ENCODE results near the gene PRKG1.
"Not testable (repeated sequence)": the region's sequence is repeated elsewhere in the genome, so short reads cannot be mapped to it uniquely, and the experiment has no call there.

PRKG1 gene

DNA sequence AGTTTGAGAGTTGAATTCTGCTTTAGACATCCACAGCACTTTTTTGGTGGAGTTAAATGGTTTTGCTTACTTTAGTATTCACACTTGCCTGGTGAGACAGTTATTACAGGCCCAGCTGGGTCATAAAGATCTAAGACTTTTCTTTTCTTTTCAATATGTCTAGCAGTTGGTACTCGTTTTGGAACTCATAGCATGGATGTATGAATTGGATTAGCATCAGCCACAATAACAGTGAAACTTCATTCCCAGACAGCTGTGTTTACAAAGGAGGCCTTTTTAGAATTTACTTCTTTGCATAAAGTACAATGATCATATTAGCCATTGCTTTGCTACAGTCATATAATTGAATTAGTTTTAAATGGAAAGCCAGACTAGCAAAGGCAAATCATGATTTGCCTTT lies 1071.3 kb downstream of the PRKG1 start:
- Mint-ChIP-seq H3K4me1 (ENCODE audit: low read depth) (no peaks in the 10 kb centered on the region), H3K27me3 (no peaks in the 10 kb centered on the region), H3K27ac (no peak overlapping the region), H3K9me3 (peaks cover 3% of the 10 kb centered on the region), H3K36me3 (ENCODE audit: low read depth) (no peaks in the 10 kb centered on the region), H3K4me3 (no peak overlapping the region)

DNA sequence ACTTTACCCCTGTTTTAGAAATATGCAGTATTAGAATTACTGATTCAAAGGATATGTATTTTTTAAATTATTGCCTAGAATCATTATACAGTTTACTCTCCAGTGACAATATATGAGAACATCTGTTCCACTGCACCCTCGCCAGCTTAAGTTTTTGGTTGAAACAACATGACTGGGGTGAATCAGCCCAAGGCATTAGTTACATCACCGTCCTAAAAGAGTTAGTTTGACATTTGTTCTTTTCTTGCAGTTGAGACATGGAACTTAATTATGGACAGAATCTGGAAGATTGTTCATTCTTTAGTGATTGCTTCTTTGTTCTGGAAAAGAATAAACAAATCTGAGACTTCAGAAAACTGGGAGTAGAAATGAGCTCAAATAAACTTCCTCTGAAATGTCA lies 1072.5 kb downstream of the PRKG1 start:
- no peaks in the 10 kb centered on the region for H3K27me3 Mint-ChIP-seq
- no peak overlapping the region for H3K27ac Mint-ChIP-seq
- H3K4me1 Mint-ChIP-seq (ENCODE audit: low read depth), result no peaks in the 10 kb centered on the region
- H3K4me3 Mint-ChIP-seq, result no peak overlapping the region
- no peaks in the 10 kb centered on the region for H3K36me3 Mint-ChIP-seq (ENCODE audit: low read depth)
- peaks cover 3% of the 10 kb centered on the region for H3K9me3 Mint-ChIP-seq

DNA sequence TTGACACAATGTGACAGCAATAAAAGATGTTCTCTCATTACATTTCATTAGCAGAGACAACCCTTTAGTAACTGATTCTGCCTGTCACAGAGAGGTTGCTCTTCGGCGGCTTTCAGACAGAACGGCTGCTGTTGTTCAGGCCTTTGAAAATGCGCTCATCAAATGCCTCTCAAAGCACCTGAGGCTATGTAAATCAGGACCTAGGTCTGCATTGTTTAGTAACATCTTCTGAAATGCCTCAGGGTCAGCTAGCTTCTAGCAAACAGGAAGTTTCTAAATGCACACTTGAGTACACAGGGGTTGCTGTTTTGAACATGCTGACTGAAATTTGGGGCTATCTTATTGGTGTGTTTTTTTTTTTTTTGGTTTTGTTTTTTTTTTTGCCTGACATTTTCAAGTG lies 1096.5 kb downstream of the PRKG1 start:
- H3K36me3 Mint-ChIP-seq (ENCODE audit: low read depth), result no peaks in the 10 kb centered on the region
- H3K27ac Mint-ChIP-seq, result no peak overlapping the region
- H3K4me3 Mint-ChIP-seq, result no peak overlapping the region
- H3K9me3 Mint-ChIP-seq, result peaks cover 3% of the 10 kb centered on the region
- H3K27me3 Mint-ChIP-seq, result no peaks in the 10 kb centered on the region
- H3K4me1 Mint-ChIP-seq (ENCODE audit: low read depth), result no peaks in the 10 kb centered on the region

DNA sequence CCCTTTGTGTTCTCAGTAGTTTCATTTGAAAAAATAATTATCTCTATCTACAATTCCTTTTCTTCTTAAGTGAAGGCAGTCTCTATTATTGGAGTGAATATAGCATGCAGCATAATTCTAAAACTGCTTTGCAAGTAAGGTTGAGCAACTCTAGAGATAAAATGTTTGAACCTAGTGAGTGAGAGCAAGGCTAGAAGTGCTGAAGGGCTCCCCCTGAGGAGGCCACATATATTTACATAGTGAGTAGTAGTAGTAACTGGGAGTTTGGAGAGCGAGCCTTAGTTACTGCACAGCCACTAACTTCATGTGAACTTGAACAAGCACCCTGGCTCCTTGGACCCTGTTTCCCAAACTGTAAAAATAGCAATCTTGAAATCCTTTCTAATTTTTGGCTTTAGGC lies 1098.3 kb downstream of the PRKG1 start:
- H3K27ac Mint-ChIP-seq, result no peak overlapping the region
- H3K4me3 Mint-ChIP-seq, result no peak overlapping the region
- no peaks in the 10 kb centered on the region for H3K27me3 Mint-ChIP-seq
- H3K4me1 Mint-ChIP-seq (ENCODE audit: low read depth), result no peaks in the 10 kb centered on the region
- H3K36me3 Mint-ChIP-seq (ENCODE audit: low read depth), result no peaks in the 10 kb centered on the region
- peaks cover 3% of the 10 kb centered on the region for H3K9me3 Mint-ChIP-seq

DNA sequence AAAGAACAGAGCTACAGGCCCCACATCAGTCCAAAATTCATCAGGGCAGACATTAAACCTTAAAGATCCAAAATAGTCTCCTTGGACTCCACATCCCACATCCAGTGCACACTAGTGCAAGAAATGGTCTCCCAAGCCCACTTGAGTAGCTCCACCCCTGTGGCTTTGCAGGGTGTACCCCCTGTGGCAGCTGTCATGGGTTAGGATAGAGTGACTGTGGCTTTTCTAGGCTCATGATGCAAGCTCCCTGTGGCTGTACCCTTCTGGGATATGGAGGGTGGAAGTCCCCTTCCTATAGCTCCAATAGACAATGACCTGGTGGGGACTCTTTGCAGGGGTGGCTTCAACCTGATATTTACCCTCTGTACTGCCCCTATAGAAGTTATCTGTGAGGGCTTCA lies 1111.0 kb downstream of the PRKG1 start:
- H3K27me3 Mint-ChIP-seq, result no peaks in the 10 kb centered on the region

DNA sequence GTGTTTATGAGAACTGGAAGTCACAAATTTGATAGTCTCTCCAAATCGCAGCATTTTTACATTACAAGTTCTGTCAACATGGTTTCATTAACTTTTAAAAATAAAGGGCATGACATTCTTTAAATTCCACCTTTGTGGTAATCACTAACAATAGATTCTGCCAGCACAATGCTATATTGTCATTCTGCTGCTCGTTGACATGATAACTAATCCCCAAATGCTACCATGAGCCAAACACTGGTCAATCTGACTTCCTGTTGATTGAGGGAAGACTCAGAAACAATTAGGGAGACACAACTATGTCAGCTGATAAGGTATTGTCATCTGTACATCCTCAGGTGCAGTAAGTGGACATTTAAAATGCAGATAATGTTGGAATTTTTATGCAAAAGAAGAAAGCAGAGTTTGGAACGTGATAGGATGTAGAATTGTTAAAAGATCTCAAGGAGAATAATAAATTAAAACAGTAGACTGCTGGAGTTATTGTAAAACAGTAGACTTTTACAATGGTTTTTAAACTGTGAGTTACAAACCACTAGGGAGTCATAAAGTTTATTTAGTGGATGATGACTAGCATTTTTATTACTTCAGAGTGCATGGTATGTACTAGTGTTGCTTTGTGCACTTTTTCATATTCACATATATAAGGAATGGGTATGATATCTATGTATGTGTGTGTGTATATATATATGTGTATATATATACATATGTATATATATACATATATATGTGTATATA lies 1113.4 kb downstream of the PRKG1 start:
- Mint-ChIP-seq H3K4me1 (ENCODE audit: low read depth) (no peaks in the 10 kb centered on the region), H3K4me3 (no peak overlapping the region), H3K27me3 (no peaks in the 10 kb centered on the region), H3K27ac (no peak overlapping the region), H3K9me3 (no peaks in the 10 kb centered on the region), H3K36me3 (ENCODE audit: low read depth) (no peaks in the 10 kb centered on the region)

More for the DNA sequence above, 1111.0 kb downstream of the PRKG1 start:
- Mint-ChIP-seq H3K36me3 (ENCODE audit: low read depth) (no peaks in the 10 kb centered on the region), H3K27ac (no peak overlapping the region), H3K4me3 (no peak overlapping the region), H3K4me1 (ENCODE audit: low read depth) (no peaks in the 10 kb centered on the region), H3K9me3 (peaks cover 2% of the 10 kb centered on the region)

DNA sequence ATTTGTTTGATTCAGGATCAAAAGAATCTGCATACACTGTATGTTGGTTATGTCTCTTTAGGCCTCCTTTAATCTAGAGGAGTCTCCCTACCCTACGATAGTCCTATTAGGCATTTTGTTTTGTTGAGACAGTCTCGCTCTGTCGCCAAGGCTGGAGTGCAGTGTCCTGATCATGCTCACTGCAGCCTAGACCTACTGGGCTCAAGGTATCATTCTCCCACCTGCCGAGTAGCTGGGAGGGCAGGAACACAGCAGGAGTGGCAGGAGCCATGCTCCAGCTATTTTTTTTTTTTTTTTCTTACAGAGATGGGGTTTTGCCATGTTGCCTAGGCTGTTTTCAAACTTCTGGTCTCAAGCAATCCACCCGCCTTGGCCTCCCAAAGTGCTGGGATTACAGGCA lies 1116.8 kb downstream of the PRKG1 start:
- no peaks in the 10 kb centered on the region for H3K9me3 Mint-ChIP-seq

DNA sequence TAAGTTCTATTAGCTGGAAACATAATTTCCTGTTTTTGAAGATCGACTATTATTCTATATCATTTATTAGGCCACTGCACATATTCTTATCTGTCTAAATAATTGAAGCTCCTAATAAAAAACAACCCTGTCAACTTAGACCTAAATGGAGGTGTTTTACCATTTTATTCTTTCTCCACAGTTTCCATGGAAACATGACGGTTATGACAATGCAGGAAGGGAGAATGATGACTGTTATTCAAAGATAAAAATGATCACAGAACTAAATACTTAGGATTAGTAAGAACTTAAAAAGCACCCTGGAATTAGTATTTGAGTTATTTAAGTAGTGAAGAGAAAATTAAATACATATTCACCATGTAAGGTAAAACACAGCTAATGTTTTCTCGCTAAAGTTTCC lies 1119.9 kb downstream of the PRKG1 start:
- H3K9me3 Mint-ChIP-seq, result no peaks in the 10 kb centered on the region
- H3K27ac Mint-ChIP-seq, result no peak overlapping the region
- no peaks in the 10 kb centered on the region for H3K4me1 Mint-ChIP-seq (ENCODE audit: low read depth)
- H3K27me3 Mint-ChIP-seq, result no peaks in the 10 kb centered on the region
- no peak overlapping the region for H3K4me3 Mint-ChIP-seq
- H3K36me3 Mint-ChIP-seq (ENCODE audit: low read depth), result no peaks in the 10 kb centered on the region

More for the DNA sequence above, 1116.8 kb downstream of the PRKG1 start:
- Mint-ChIP-seq H3K27me3 (no peaks in the 10 kb centered on the region), H3K4me3 (no peak overlapping the region), H3K27ac (no peak overlapping the region), H3K36me3 (ENCODE audit: low read depth) (no peaks in the 10 kb centered on the region), H3K4me1 (ENCODE audit: low read depth) (no peaks in the 10 kb centered on the region)

DNA sequence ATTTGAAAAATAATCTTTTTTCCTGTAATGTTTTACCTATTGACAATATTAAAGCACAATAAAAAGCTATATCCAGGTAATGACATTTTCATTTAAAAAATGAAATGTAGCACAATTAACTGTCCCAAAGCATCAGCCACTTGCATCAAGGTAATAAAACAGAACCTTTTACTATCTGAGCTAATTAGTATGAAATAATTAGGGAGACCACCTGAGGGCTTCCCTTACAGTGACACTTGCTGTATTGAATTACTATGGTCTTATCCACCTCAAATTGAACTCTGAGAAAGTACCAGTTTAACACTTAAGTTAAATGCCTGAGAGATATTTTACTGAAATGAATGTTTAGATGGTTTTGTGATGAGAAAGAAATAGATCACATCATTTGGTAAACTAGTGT lies 1120.4 kb downstream of the PRKG1 start:
- H3K4me3 Mint-ChIP-seq, result no peak overlapping the region
- H3K27ac Mint-ChIP-seq, result no peak overlapping the region
- no peaks in the 10 kb centered on the region for H3K27me3 Mint-ChIP-seq
- H3K36me3 Mint-ChIP-seq (ENCODE audit: low read depth), result no peaks in the 10 kb centered on the region
- no peaks in the 10 kb centered on the region for H3K4me1 Mint-ChIP-seq (ENCODE audit: low read depth)
- H3K9me3 Mint-ChIP-seq, result no peaks in the 10 kb centered on the region

DNA sequence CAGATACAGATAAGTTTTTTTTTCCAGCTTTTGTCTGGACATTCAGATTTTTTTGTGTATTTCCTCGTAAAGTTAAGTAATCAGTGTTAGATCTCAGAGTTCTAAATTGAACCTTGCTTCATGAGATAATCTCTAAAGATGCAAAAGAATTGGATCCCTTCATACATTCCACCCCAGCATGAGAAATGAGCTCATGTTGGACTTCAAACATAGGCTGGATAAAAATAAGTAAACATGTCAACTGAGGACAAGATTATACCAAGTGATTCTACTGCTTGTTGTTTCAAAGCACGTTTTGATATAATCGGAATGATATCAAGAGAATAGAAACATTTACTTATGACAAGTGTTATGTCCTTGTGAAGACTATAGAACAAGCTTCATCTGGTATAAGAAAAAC lies 1122.8 kb downstream of the PRKG1 start:
- no peaks in the 10 kb centered on the region for H3K4me1 Mint-ChIP-seq (ENCODE audit: low read depth)
- H3K36me3 Mint-ChIP-seq (ENCODE audit: low read depth), result no peaks in the 10 kb centered on the region
- no peak overlapping the region for H3K4me3 Mint-ChIP-seq
- no peaks in the 10 kb centered on the region for H3K9me3 Mint-ChIP-seq
- no peaks in the 10 kb centered on the region for H3K27me3 Mint-ChIP-seq
- H3K27ac Mint-ChIP-seq, result no peak overlapping the region

DNA sequence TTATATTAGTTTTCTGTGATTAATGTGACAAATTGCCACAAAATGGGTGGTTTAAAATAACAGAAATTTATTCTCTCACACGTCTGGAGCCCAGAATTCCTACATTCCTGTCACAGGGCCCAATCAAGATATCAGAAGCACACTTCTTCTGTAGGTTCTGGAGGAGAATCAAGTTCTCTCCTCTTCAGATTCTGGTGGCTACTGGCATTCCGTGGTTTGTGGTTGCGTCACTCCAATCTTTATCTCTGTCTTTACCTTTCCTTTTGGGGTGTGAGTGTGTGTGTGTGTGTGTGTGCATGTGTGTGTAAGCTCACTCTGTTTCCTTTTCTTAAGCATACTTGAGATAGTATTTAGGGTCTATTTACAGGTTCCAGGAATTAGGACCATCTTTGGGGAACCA lies 1124.3 kb downstream of the PRKG1 start:
- Mint-ChIP-seq H3K9me3 (no peaks in the 10 kb centered on the region), H3K36me3 (ENCODE audit: low read depth) (no peaks in the 10 kb centered on the region), H3K4me3 (no peak overlapping the region), H3K27me3 (no peaks in the 10 kb centered on the region), H3K4me1 (ENCODE audit: low read depth) (no peaks in the 10 kb centered on the region), H3K27ac (no peak overlapping the region)

DNA sequence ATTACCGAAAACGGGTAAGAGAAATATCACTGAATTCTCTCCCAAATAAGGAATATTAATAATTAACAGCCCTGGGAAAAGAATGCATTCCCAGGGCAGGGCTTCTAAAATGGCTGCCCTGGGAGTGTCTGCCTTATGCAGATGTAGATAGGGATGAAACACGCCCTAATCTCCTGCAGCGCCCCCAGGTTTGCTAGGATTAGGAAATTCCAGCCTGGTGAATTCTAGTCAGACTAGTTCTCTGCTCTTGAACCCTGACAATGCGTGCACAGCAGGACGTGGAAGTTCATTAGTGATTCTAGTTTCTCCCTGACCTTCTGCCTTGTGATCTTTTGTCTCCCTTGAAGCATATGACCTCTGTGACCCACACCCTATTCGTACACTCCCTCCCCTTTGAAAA lies 1130.6 kb downstream of the PRKG1 start:
- H3K27me3 Mint-ChIP-seq; H3K36me3 Mint-ChIP-seq (ENCODE audit: low read depth); H3K4me3 Mint-ChIP-seq; H3K27ac Mint-ChIP-seq; H3K4me1 Mint-ChIP-seq (ENCODE audit: low read depth); H3K9me3 Mint-ChIP-seq: not testable (repeated sequence)

DNA sequence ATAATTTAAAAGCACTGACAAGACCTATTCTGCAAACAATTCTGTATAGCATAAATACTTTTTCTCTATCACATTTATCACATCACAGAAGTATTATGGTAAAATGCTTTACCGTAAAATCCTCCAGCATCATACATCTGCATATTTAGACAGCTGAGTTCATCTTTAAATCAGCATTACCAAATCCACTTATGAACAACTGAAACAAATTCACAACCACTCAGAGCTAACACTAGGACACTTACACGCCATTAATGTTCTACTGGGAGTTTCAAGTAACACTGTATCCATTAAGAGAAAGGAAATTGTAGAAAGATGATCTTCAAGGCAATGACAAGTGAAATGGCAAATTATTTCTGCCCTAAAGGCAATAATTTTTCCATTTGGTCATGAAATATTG lies 1134.1 kb downstream of the PRKG1 start:
- H3K4me1 Mint-ChIP-seq (ENCODE audit: low read depth), result no peaks in the 10 kb centered on the region
- H3K27me3 Mint-ChIP-seq, result peaks cover 4% of the 10 kb centered on the region
- H3K27ac Mint-ChIP-seq, result no peak overlapping the region
- no peaks in the 10 kb centered on the region for H3K36me3 Mint-ChIP-seq (ENCODE audit: low read depth)
- no peak overlapping the region for H3K4me3 Mint-ChIP-seq
- H3K9me3 Mint-ChIP-seq, result no peaks in the 10 kb centered on the region

DNA sequence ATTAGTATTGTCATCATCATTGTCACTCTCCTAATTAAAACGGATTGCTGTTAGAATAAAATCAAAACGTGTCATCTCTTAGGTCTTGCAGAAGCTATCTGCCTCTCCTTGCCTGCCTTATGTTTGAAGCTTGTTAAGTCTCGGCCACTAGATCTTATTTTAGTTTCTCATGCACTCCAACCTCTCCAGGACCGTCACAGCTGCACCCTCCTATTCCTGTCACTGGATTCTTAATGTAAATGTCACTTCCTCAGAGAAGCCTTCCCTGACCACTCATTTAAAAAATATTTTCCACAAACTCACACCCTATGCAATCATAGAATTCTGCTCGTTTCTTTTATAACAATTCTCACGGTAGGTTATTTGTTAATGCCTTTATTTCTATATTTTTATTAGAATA lies 1135.9 kb downstream of the PRKG1 start:
- H3K4me3 Mint-ChIP-seq, result no peak overlapping the region
- H3K4me1 Mint-ChIP-seq (ENCODE audit: low read depth), result no peaks in the 10 kb centered on the region
- H3K27me3 Mint-ChIP-seq, result peaks cover 4% of the 10 kb centered on the region
- no peaks in the 10 kb centered on the region for H3K36me3 Mint-ChIP-seq (ENCODE audit: low read depth)
- no peak overlapping the region for H3K27ac Mint-ChIP-seq
- no peaks in the 10 kb centered on the region for H3K9me3 Mint-ChIP-seq

DNA sequence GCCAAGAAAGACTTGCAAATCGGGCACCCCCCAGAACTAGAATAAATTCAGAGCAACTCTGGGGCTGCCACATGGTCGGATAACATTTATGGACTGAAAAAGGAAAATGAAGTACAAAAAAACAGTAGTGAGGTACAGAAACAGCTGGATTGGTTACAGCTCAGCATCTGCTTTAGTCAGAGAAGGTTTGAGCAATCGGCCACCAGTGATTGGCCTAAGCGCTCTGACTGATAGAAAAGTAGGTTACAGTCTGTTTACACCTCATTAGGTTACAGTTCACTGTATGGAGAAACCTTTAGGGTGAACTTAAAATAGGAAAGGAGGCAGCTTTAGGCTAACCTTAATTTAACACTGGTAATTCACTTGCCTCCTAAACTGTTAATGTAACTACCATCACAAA lies 1137.8 kb downstream of the PRKG1 start:
- Mint-ChIP-seq H3K36me3 (ENCODE audit: low read depth) (no peaks in the 10 kb centered on the region), H3K9me3 (no peaks in the 10 kb centered on the region), H3K27me3 (no peaks in the 10 kb centered on the region), H3K4me1 (ENCODE audit: low read depth) (peaks cover 13% of the 10 kb centered on the region), H3K27ac (no peak overlapping the region), H3K4me3 (no peak overlapping the region)

DNA sequence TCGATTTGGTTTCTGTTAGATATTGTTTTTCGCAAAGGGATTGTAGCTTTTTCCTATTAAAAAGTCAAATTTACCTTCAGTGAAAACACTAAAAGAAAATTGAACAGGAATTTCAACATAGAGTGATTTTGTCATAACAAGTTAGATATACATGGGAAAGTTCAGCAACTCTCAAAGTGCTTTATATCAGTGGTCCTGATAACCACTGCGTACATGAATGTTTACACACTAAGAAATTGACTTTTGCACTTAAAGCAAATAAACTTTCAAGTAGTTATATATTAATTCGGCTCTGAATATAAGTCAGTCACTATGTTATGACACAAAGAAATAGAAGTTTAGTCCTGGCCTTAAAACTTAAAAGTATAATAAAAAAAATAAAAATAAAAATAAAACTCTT lies 1138.5 kb downstream of the PRKG1 start:
- no peaks in the 10 kb centered on the region for H3K36me3 Mint-ChIP-seq (ENCODE audit: low read depth)
- H3K27ac Mint-ChIP-seq, result no peak overlapping the region
- H3K27me3 Mint-ChIP-seq, result no peaks in the 10 kb centered on the region
- peaks cover 13% of the 10 kb centered on the region for H3K4me1 Mint-ChIP-seq (ENCODE audit: low read depth)
- no peak overlapping the region for H3K4me3 Mint-ChIP-seq
- no peaks in the 10 kb centered on the region for H3K9me3 Mint-ChIP-seq

Measured in stimulated activated naive CD8-positive, alpha-beta T cell treated with anti-CD3 and anti-CD28 coated beads, Interleukin-15, Interleukin-2, amounts not matched to agents 100 ng/mL and 50 ng/mL, for 24 hours (primary cell).